GM12872 (cell line): ENCODE data around the gene SLC23A3.

Source experiments
- CTCF ChIP-seq: IDR thresholded peaks from 3 replicates; pipeline ENCODE4 v1.5.1; 2011; ENCODE audit warnings: low read depth, mild to moderate bottlenecking, low read length, moderate library complexity; ENCODE audit not compliant: insufficient read depth

The SLC23A3 gene, protein sequence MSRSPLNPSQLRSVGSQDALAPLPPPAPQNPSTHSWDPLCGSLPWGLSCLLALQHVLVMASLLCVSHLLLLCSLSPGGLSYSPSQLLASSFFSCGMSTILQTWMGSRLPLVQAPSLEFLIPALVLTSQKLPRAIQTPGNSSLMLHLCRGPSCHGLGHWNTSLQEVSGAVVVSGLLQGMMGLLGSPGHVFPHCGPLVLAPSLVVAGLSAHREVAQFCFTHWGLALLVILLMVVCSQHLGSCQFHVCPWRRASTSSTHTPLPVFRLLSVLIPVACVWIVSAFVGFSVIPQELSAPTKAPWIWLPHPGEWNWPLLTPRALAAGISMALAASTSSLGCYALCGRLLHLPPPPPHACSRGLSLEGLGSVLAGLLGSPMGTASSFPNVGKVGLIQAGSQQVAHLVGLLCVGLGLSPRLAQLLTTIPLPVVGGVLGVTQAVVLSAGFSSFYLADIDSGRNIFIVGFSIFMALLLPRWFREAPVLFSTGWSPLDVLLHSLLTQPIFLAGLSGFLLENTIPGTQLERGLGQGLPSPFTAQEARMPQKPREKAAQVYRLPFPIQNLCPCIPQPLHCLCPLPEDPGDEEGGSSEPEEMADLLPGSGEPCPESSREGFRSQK

GRCh38 chr2:219169930-219170654, at the start of gene SLC23A3:
SLC23A3 (minus strand) TSS chr2:219170029; CDS start chr2:219169984, 45 bp downstream.
- no peak for TF ChIP-seq CTCF

- TF ChIP-seq CTCF, result no peak
Measured at GRCh38 chr2:219218732-219219701, 49.2 kb upstream of the SLC23A3 start, which contains the start of gene ABCB6. ABCB6 (minus strand) TSS chr2:219218958; CDS start chr2:219218673, 285 bp downstream.

DNA sequence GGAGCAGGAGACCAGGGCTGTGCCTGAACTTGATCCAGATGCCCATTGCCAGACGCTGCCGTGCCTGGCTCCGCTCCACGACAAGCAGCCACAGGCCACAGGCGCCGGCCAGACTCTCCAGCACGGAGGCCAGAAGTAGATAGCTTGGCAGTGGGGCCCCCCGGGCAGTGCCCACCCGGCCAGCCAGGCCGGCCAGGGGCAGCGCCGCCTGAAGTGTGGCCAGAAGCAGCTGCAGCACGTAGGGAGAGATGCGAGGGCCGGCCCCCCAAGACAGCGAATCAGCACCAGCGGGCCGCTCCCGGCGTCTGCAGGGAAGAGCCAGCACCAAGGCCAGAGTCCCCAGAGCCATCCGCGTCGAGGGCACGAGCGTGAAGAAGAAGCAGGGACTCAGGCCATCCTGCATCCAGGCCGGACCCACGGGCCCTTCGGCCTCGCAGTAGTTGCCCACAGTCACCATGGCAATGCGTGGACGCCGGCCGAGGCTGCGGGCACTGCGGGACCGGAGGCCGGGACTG, 48.4 kb upstream of the SLC23A3 start:
- no peak for TF ChIP-seq CTCF

- no peak for TF ChIP-seq CTCF
Measured at GRCh38 chr2:219216535-219216915, 46.7 kb upstream of the SLC23A3 start.

GRCh38 chr2:219215871-219216534, 46.2 kb upstream of the SLC23A3 start:
- no peak for TF ChIP-seq CTCF

DNA sequence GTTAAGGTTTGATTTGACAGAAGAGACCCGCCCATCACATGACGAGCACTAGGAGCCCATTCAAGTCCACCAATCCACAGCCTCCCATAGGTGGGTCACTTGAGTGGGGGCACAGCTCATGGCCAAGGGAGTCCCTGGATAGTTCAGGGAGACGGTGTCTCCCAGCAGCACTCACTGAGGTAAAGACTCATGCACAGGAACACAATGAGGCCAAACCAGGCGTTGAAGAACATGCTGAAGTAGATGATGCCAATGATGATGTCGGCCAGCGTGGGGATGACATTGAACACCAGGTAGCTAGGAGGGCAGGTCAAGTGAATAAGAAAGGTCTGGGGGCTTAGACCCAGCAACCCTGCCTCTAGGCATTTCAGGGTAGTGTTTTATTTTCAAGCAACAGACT, 45.0 kb upstream of the SLC23A3 start:
- no peak for TF ChIP-seq CTCF
